K562 (cell line): Measurements from ENCODE around the gene PRL. TPM values are rescaled to one million over a fixed set of nuclear protein-coding genes. Genes with fewer than 3 reads are reported as not detected.

ENCODE experiments used
- ATAC-seq: fragments of 200-7000 bp; cut with Tn5 transposase; 3 replicates; pipeline ENCODE4 v1.9.1; 2020; ENCODE audit warnings: moderate library complexity
- BruUV-seq: library from RNA; stranded (reverse); fragments of 400-500 nt; replicated peaks from 2 replicates; lab custom pipeline; 2021; lab: Mats Ljungman, UMichigan
- CTCF ChIA-PET: fragments of 300-600 bp; formaldehyde crosslinking; extraction: SDS; loops from one replicate; lab custom pipeline; 2021; ENCODE audit warnings: low intra/inter-chr PET ratio; lab: Yijun Ruan, JAX
- POLR2A ChIA-PET: fragments of 300-600, 350-650 bp; sonication (Branson Sonifier 250); formaldehyde crosslinking; extraction: SDS; loops from one replicate; lab custom pipeline; 2021; ENCODE audit warnings: antibody characterized with exemption, inconsistent platforms; lab: Yijun Ruan, JAX
- DNase-seq, 4 experiments: peaks; one replicate each; pipeline versions ENCODE4 v3.0.0 to v3.0.0-alpha.2; 2011 to 2018; ENCODE audit warnings: low spot score in 3 of 4, mixed read lengths in 3 of 4; ENCODE audit errors: extremely low read depth in 1 of 4
- FAIRE-seq: peaks from 2 replicates; lab custom pipeline; 2011; peaks lifted over from hg19 to GRCh38; lab: Jason Lieb, UNC
- H2AFZ ChIP-seq: 2 replicates; pipeline ENCODE4 v1.6.0; 2011; ENCODE audit warnings: low read depth, low read length, control low read depth, inconsistent platforms
- H3K27ac ChIP-seq: fragments of 200-600 bp; 3 replicates; pipeline ENCODE4 v1.8.0; 2011; ENCODE audit warnings: low read depth, mild to moderate bottlenecking, control low read depth, inconsistent platforms, low read length, moderate library complexity, mixed read lengths; ENCODE audit errors: extremely low read depth
- H3K27me3 ChIP-seq, 2 experiments: fragments of 300-600 bp in 1 of 2; 2 replicates in 1 of 2; 3 replicates in 1 of 2; pipeline versions ENCODE4 v1.6.0 to v1.8.0; 2011; ENCODE audit warnings: inconsistent platforms in 2 of 2, low read length in 2 of 2, mild to moderate bottlenecking in 1 of 2, mixed read lengths in 1 of 2, moderate library complexity in 1 of 2; ENCODE audit not compliant: control insufficient read depth in 2 of 2, insufficient read depth in 2 of 2
- H3K36me3 ChIP-seq: fragments of 300-600 bp; 3 replicates; pipeline ENCODE4 v1.8.0; 2011; ENCODE audit warnings: mild to moderate bottlenecking, low read length, inconsistent platforms; ENCODE audit not compliant: control insufficient read depth, insufficient read depth
- H3K4me1 ChIP-seq, 2 experiments: fragments of 200-600 bp in 1 of 2; replicated peaks in 1 of 2; 2 replicates in 1 of 2; 3 replicates in 1 of 2; pipeline versions ENCODE4 v1.5.1 to v1.8.0; 2011; ENCODE audit warnings: inconsistent platforms in 2 of 2, low read length in 2 of 2, mild to moderate bottlenecking in 1 of 2, mixed read lengths in 1 of 2, moderate library complexity in 1 of 2; ENCODE audit not compliant: control insufficient read depth in 2 of 2, insufficient read depth in 2 of 2
- H3K4me2 ChIP-seq: 2 replicates; pipeline ENCODE4 v1.6.1; 2011; ENCODE audit warnings: low read length, control low read depth, inconsistent platforms, mixed read lengths; ENCODE audit not compliant: insufficient read depth
- H3K4me3 ChIP-seq: fragments of 200-600 bp; sonication (generic), shearing (Covaris generic); 2 replicates; pipeline ENCODE4 v1.5.1; 2016; ENCODE audit warnings: control low read depth, inconsistent platforms
- H3K79me2 ChIP-seq: fragments of 200-600 bp; 3 replicates; pipeline ENCODE4 v1.8.0; 2011; ENCODE audit warnings: low read length, inconsistent platforms; ENCODE audit not compliant: control insufficient read depth, insufficient read depth
- H3K9ac ChIP-seq, 2 experiments: 2 replicates each; pipeline versions ENCODE4 v1.6.0 to v1.6.1; 2011; ENCODE audit warnings: low read depth in 2 of 2, low read length in 2 of 2, control low read depth in 1 of 2, inconsistent platforms in 1 of 2, mild to moderate bottlenecking in 1 of 2, mixed read lengths in 1 of 2; ENCODE audit not compliant: insufficient read depth in 1 of 2
- H3K9me1 ChIP-seq: one replicate; pipeline ENCODE4 v1.6.0; 2011; ENCODE audit warnings: inconsistent platforms, mild to moderate bottlenecking, low read length, moderate library complexity; ENCODE audit not compliant: control insufficient read depth, insufficient read depth
- H3K9me3 ChIP-seq: replicated peaks from 2 replicates; pipeline ENCODE4 v1.5.1; 2011; ENCODE audit warnings: low read depth, low read length, inconsistent platforms; ENCODE audit not compliant: control insufficient read depth, insufficient read depth
- H4K20me1 ChIP-seq: replicated peaks from 2 replicates; pipeline ENCODE4 v1.6.1; 2011; ENCODE audit warnings: low read length, inconsistent platforms, mixed read lengths; ENCODE audit not compliant: control insufficient read depth, insufficient read depth
- C11orf30 ChIP-seq: fragments of 450-650 bp; IDR thresholded peaks from 2 replicates; pipeline ENCODE4 v1.6.1; 2016; ENCODE audit warnings: low read depth, mild to moderate bottlenecking
- CBX3 ChIP-seq, 2 experiments: IDR thresholded peaks; 1 replicate in 1 of 2; 2 replicates in 1 of 2; pipeline ENCODE4 v1.6.1; 2012; ENCODE audit warnings: inconsistent platforms in 2 of 2, low read length in 2 of 2, borderline replicate concordance in 1 of 2, control low read depth in 1 of 2
- CEBPG ChIP-seq, 3 experiments: fragments of 200-800 bp in 1 of 3; sonication (Bioruptor generic) in 1 of 3; sonication (generic) in 1 of 3; formaldehyde crosslinking in 1 of 3; IDR thresholded peaks in 2 of 3; conservative IDR thresholded peaks in 1 of 3; 2 replicates each; pipeline versions ENCODE4 v1.6.1 to v1.8.0; 2016 to 2022; ENCODE audit warnings: missing compliant biosample characterization in 2 of 3, missing genetic modification characterization in 2 of 3, mild to moderate bottlenecking in 1 of 3, missing genetic modification reagents in 1 of 3
- FOXA1 ChIP-seq: fragments of 450-650 bp; IDR thresholded peaks from 2 replicates; pipeline ENCODE4 v1.6.1; 2016; ENCODE audit warnings: mild to moderate bottlenecking, borderline replicate concordance
- MAFF ChIP-seq: IDR thresholded peaks from 2 replicates; pipeline ENCODE4 v1.6.1; 2012; ENCODE audit warnings: low read length, improper control_type of control experiment
- MAFG ChIP-seq: fragments of 450-650 bp; conservative IDR thresholded peaks from 2 replicates; pipeline ENCODE4 v1.6.1; 2016; ENCODE audit warnings: missing genetic modification characterization, missing compliant biosample characterization
- MAFK ChIP-seq: IDR thresholded peaks from 2 replicates; pipeline ENCODE4 v1.6.1; 2011; ENCODE audit warnings: low read length, improper control_type of control experiment
- NCOA4 ChIP-seq: fragments of 450-650 bp; IDR thresholded peaks from 2 replicates; pipeline ENCODE4 v1.6.1; 2018; ENCODE audit warnings: mild to moderate bottlenecking; ENCODE audit not compliant: partially characterized antibody
- NELFE ChIP-seq: IDR thresholded peaks from 2 replicates; pipeline ENCODE4 v1.6.1; 2011; ENCODE audit warnings: mild to moderate bottlenecking; ENCODE audit not compliant: insufficient read depth, insufficient read length
- SAP30 ChIP-seq: fragments of 200-600 bp; sonication (generic); IDR thresholded peaks from 2 replicates; pipeline ENCODE4 v1.6.1; 2012; ENCODE audit warnings: borderline replicate concordance, low read depth, mild to moderate bottlenecking, moderate library complexity, low read length, control low read depth, inconsistent platforms; ENCODE audit not compliant: insufficient read depth, poor library complexity, severe bottlenecking
- ZNF12 ChIP-seq: sonication (generic); formaldehyde crosslinking; IDR thresholded peaks from 2 replicates; pipeline ENCODE4 v1.4.0; 2020; ENCODE audit warnings: mild to moderate bottlenecking, missing genetic modification reagents
- ZNF316 ChIP-seq: fragments of 450-650 bp; IDR thresholded peaks from 2 replicates; pipeline ENCODE4 v1.6.1; 2016
- WGBS: fragments of 100-300 bp; shearing (Covaris generic); methylation state at CpG from one replicate; pipeline ENCODE4 v1.1.6; 2016; ENCODE audit warnings: low coverage, mixed read lengths; ENCODE audit not compliant: insufficient coverage; ENCODE audit errors: missing lambda C conversion rate; 5-methylcytosine and 5-hydroxymethylcytosine counted together
- in situ Hi-C: fragments of 300-500 bp; cut with MboI; formaldehyde crosslinking; loops from 4 replicates; pipeline ENCODE4 v1.15.0; 2018; ENCODE audit warnings: inconsistent platforms, mixed read lengths
- intact Hi-C: fragments of 100-400 bp; cut with micrococcal nuclease; formaldehyde crosslinking; loops from 2 replicates; pipeline ENCODE4 v1.14.2; 2022
- polyA plus RNA-seq, 8 experiments: library from polyadenylated mRNA; depleted of rRNA in 4 of 8; stranded (reverse) in 5 of 8; unstranded in 3 of 8; fragments of >200 nt; fragmentation: Nextera tagmentation in 2 of 8; fragmentation: Illumina TruSeq in 1 of 8; extraction: Ambion mirVana in 2 of 8; extraction: Trizol in 1 of 8; gene quantifications; 2 replicates each; pipeline versions ENCODE4 v1.2.1 to v1.2.3, GENCODE V29; 2011 to 2014; ENCODE audit warnings: inconsistent platforms in 1 of 8, missing spikeins in 1 of 8
- total RNA-seq, 7 experiments: library from RNA; depleted of rRNA in 6 of 7; stranded (reverse); fragments of >200 nt in 6 of 7; fragmentation: Illumina TruSeq in 2 of 7; extraction: Trizol in 2 of 7; gene quantifications; 2 replicates each; pipeline versions ENCODE4 v1.2.1 to v1.2.3, GENCODE V29; 2011 to 2021; ENCODE audit warnings: low replicate concordance in 1 of 7

PRL gene
- total and polyA plus RNA-seq, 9 of the 15 experiments (the other 6 are each of a cell fraction or from before 2014, with no cell fraction given), result not detected

GRCh38 chr6:22332216-22332615 is 35.4 kb upstream of the PRL start:
- Histone ChIP-seq H3K9me1 (no peaks in the 10 kb centered on the region), H3K4me1 (no peaks in the 10 kb centered on the region), H3K4me2 (no peak overlapping the region), H3K4me3 (no peak overlapping the region), H3K36me3 (no peaks in the 10 kb centered on the region), H3K27ac (no peak overlapping the region), H3K9me3 (no peaks in the 10 kb centered on the region), H2AFZ (no peak overlapping the region), H3K27me3 (no peaks in the 10 kb centered on the region), H4K20me1 (no peaks in the 10 kb centered on the region), H3K79me2 (no peaks in the 10 kb centered on the region), H3K9ac (no peak overlapping the region)
- no peak for ATAC-seq
- intact Hi-C loops (no loop called here), in situ Hi-C loops (no loop called here)
- POLR2A ChIA-PET, result no interaction called here
- no TSS peak for BruUV-seq
- CTCF ChIA-PET, result no interaction called here
- FAIRE-seq, result no peak
- 0% methylated on average over 2 of the region's 2 CpGs for WGBS
- TF ChIP-seq FOXA1, result no peak
- TF ChIP-seq ZNF12, result no peak
- no peak for TF ChIP-seq NCOA4
- TF ChIP-seq NELFE, result no peak
- TF ChIP-seq CEBPG (CRISPR knock-in tag; IDR thresholded peaks at IDR 0.05), result no peak
- no peak for TF ChIP-seq CEBPG (tag; conservative IDR thresholded peaks at IDR 0.05 in 1 of 2, IDR thresholded peaks at IDR 0.05 in 1 of 2)
- no peak for DNase-seq

DNA sequence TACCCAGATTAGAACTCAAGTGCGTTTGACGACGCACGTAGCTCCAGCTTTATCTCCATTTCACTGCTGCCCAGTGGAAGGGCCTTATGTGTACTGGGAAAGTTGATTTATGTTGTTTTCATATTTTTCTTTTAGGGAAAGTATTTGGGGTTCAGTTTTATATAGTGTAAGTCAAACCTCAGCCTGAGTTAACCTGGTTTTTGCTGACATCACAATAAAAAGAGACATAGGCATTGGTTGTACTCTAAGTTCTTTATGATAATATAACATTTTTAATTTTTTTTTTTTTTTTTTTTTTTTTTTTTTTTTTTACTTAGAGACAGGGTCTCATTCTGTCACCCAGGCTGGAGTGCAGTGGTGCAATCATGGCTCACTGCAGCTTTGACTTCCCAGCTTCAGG is 34.1 kb upstream of the PRL start:
- POLR2A ChIA-PET, result no interaction called here
- Histone ChIP-seq H3K79me2 (no peaks in the 10 kb centered on the region), H3K4me2 (no peak overlapping the region), H3K36me3 (no peaks in the 10 kb centered on the region), H2AFZ (no peak overlapping the region), H3K9me3 (no peaks in the 10 kb centered on the region), H3K27me3 (no peaks in the 10 kb centered on the region), H3K4me3 (no peak overlapping the region), H3K9me1 (no peaks in the 10 kb centered on the region), H4K20me1 (no peaks in the 10 kb centered on the region), H3K27ac (no peak overlapping the region), H3K9ac (no peak overlapping the region), H3K4me1 (no peaks in the 10 kb centered on the region)
- no peak for FAIRE-seq
- CTCF ChIA-PET, result no interaction called here
- no peak for DNase-seq
- ATAC-seq, result no peak
- intact Hi-C loops (no loop called here), in situ Hi-C loops (no loop called here)
- TF ChIP-seq ZNF316, result peak; percentile 80
- TF ChIP-seq MAFK, result peak; percentile 75
- peak; percentile 48 for TF ChIP-seq MAFG (tag)
- TF ChIP-seq CBX3 (IDR thresholded peaks at IDR 0.05; ENCODE audit: borderline replicate concordance in 1 of 2, low read length in 2 of 2), result no peak
- TF ChIP-seq SAP30, result no peak
- TF ChIP-seq MAFF, result peak; percentile 79
- peak; percentile 66 for TF ChIP-seq C11orf30
- BruUV-seq, result no TSS peak
- WGBS, result 2% methylated on average over 4 of the region's 4 CpGs
